Right hindlimb (tissue), 1 donor: Measurements from ENCODE around the gene CCDC159.
"Not testable (repeated sequence)": the region's sequence is repeated elsewhere in the genome, so short reads cannot be mapped to it uniquely, and the experiment has no call there.

Source experiments
- DNase-seq: peaks from one replicate; pipeline ENCODE4 v3.0.0-alpha.2; 2018

CCDC159 gene

DNA sequence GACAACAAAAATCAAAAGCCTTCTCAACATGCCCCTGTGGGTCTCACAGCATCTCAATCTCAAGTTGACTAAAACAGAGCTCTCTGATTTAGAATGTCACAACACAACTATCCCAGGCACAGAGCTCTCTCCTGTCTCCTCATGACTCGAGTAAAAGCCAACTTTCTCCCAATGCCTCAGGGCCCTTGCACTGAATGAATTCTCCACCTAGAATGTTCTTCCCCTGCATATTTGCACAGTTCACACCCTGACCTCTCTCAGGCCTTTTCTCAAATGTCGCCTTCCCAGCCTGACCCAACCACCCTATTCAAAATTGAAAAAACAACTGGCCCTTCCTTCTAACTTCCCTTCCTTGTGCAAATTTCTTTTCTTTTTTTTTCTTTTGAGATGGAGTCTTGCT is 24.4 kb downstream of the CCDC159 start:
- DNase-seq = no peak

DNA sequence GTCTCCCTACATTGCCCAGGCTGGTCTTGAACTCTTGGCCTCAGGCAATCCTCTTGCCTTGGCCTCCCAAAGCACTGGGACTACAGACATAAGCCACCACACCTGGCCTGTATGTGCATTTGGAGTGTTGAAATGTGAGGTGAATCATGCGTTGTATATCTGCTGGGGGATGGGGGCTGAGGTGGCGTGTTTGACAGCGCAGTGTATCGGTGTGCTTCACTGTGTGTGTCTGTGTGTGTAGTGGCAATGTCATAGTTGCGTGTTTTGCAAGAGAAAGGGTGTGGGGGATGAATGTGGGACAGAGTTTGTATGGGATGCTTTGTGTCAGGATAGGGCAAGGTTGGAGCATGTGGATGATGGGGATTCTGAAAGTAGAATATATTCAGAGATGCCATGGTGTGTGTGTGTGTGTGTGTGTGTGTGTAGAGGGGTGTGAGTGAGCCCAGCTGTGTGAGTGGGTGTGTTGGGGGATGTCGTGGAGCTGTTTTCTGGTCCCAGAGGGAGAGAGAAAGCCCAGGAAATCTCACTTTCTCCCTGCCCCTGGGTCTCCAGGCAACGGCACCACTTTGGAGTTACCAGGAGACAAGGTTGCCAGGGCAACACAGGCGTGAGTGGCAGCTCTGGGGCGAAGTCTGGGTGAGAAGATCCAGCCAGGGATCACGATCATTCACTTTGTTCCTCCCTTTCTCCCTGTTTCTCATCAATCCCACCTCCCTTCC is 27.0 kb downstream of the CCDC159 start:
- DNase-seq = no peak

DNA sequence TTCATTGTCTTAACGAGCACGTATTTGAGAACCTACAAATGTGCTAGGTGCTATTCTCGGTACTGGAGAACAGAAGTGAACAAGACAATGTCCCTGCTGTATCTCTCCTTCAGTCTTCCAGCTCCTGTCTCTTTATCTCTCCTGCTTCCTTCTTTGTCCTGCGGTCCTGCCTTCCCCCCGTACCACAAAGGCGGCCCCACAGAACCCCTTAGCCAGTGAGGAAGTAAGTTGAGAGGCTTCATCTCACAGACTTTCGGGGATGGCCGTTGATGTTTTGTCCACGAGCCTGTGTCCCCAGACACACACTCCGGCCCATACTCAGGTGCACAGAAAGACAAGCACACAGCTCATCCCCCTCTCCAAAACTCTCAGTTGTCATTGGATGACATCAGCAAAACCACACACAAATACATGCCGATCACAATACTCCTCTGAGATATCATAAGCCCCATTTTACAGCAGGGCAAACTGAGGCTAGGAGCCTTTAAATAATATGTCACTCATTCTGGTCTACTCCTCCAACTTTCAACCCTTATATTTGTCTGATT is 27.6 kb downstream of the CCDC159 start:
- DNase-seq = no peak

DNA sequence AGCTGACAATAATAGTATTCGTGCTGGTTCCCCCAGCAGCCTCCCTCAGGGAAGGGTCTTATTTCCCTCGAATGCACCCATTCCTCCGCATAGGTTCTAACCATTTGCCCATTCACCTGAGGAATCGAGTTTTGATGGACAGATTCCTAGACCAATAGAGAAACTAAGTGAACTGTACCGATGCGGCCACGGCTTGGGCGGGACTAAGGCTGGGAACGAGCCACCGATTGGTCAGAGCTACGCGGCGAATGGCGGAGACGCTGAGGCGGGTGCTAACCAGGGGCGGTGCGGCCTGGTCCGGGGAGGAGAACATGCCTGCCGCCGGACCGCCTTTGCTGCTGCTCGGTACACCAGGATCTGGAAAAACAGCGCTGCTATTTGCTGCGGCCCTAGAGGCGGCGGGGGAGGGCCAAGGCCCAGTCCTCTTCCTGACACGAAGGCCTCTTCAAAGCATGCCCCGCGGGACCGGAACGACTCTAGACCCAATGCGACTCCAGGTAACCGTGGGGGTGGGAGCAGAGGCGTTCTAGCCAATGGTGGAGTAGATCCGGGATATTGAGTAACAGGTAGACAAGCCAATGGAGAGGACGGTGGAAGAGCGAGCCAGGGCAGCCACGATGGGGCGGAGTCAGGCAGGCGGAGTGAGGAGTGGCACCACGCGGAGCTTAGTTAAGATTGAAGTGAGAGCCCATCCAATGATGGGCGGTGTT is 28.3 kb downstream of the CCDC159 start, which contains the start of gene SWSAP1:
TSS of gene SWSAP1 (plus strand) at position 234 of the 710 bp plus-strand sequence. CDS start at position 249, 15 bp downstream.
- DNase-seq = peak; percentile 99

DNA sequence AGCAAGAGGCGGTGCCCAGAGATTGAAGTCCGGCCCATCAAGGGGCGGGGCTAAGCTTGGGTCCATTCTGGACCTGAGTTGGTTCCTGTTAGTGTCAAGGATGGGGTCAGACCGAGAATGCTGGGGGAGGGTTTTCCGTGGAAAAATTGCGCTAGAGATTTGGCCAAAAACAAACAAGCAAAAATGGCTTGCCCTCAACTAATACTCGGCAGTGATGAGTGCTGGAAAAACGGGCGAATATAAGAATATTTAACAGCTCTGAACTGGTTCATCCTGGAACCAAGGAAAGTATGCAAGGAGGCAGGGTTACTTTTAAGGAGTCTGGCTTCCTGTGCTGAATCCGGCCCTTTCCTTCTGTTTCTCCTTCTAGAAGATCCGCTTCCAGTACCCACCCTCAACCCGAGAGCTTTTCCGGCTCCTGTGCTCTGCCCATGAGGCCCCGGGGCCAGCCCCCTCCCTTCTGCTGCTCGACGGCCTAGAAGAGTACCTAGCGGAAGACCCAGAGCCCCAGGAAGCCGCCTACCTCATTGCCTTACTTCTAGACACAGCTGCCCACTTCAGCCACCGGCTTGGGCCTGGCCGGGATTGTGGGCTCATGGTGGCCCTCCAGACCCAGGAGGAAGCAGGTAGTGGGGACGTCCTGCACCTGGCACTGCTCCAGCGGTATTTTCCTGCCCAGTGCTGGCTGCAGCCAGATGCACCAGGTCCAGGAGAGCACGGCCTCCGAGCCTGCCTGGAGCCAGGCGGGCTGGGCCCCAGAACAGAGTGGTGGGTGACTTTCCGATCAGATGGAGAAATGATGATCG is 29.0 kb downstream of the CCDC159 start:
- peak; percentile 60 for DNase-seq

DNA sequence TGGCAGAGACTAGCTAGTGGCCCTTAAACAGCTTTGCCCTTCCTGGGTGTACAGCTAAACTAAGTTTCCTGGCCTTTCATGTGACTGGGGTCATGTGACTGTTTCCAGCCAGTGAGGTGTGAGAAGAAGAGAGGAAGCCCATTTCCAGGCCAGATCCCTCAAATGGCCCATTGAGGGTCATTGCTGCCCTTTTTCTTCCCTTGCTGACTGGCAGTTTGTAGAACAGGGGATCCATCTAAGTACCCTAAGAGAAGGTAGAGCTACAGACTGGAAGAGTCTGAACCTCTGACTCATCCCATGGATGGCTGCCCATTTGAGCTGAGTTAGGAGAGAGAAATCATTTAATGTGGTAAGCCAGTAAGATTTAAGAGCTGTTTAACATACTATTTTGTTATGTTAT is 30.9 kb downstream of the CCDC159 start:
- no peak for DNase-seq

DNA sequence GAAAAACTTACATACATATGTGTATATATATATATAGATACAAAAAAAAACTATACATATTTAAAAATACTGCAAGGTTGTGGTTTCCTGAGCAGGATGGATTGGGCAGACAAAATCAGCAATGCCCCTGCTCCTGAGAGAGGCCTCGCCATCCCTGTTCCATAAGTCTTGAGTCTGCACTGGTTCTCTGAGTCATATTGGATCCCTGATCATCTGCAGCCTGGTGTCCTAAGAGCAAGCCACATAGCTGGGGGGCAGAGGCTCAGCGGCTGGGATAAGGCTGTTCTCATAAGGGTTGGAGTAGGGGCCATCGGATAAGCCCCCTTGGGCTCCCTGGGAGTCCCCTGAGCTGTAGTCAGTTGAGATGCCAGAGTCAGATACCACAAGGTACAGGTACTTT is 31.4 kb downstream of the CCDC159 start:
- DNase-seq = no peak

DNA sequence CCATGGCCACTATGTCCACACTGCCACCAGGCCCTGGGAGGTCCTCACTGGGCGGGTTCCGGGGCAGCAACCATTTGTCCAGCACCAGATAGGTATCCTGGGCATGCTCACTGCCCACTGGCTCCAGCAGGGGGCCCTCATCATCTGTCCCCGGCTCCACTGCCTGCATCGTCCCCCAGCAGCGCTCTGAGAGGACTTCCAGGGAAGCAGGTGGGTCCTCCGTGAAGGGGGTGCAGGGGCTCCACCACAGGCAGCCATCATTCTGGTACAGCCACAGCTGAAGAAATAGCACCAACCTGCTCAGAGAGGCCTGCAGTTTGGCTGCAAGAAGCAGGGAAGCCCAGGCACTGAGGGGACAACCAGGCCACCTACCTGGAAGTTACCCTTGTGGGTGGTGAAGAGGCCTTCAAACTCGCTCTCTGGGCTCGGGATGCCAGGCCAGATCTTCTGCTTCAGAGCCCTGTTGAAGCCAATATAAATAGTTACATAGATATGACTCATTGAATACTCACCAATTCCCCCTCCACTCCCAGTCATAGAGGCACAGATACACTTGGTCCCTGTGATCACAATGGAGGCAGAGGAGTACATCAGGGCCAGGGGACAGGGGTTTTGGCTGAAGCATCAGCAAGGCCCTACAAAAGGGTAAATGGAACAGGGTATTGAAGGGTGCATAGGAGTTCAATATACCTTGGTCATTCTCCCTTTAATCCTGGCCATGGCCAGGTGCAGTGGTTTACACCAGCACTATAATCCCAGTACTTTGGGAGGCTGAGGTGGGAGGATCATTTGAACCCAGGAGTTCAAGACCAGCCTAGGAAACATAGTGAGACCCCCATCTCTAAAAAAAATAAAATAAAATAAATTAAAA is 32.2 kb downstream of the CCDC159 start:
- no peak for DNase-seq

DNA sequence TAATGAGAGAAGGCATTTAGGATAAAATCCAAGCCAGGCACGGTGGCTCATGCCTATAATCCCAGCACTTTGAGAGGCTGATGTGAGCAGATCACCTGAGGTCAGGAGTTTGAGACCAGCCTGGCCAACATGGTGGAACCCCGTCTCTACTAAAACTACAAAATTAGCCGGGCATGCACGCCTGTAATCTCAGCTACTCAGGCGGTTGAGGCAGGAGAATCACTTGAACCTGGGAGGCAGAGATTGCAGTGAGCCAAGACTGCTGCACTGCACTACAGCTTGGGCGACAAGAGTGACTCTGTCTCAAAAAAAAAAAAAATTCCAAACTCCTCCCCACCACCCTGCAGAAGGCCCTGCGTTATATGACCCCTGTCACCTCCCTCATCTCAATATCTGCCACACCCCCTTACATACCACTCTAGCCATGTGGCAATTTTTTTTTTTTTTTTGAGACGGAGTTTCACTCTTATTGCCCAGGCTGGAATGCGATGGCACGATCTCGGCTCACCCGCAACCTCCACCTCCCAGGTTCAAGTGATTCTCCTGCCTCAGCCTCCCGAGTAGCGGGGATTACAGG is 33.0 kb downstream of the CCDC159 start:
- DNase-seq = not testable (repeated sequence)

DNA sequence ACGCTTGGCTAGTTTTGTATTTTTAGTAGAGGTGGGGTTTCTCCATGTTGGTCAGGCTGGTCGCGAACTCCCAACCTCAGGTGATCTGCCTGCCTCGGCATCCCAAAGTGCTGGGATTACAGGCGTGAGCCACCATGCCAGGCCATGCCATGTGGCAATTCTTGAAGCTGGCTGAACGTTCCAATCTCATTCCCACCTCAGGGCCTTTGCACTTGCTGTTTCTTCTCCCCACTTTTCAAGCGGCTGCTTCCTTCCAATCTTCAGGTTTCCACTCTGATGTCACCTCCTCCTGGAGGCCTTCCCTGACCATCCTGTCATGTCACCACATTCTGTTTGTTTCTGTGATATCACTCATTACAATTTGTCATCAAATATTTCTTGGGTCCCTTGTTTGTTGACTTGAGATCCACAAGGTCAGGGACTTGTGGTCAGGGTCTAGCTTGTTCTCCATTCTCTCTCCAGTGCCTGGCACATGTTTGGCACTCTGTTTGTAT is 33.6 kb downstream of the CCDC159 start:
- DNase-seq = no peak

DNA sequence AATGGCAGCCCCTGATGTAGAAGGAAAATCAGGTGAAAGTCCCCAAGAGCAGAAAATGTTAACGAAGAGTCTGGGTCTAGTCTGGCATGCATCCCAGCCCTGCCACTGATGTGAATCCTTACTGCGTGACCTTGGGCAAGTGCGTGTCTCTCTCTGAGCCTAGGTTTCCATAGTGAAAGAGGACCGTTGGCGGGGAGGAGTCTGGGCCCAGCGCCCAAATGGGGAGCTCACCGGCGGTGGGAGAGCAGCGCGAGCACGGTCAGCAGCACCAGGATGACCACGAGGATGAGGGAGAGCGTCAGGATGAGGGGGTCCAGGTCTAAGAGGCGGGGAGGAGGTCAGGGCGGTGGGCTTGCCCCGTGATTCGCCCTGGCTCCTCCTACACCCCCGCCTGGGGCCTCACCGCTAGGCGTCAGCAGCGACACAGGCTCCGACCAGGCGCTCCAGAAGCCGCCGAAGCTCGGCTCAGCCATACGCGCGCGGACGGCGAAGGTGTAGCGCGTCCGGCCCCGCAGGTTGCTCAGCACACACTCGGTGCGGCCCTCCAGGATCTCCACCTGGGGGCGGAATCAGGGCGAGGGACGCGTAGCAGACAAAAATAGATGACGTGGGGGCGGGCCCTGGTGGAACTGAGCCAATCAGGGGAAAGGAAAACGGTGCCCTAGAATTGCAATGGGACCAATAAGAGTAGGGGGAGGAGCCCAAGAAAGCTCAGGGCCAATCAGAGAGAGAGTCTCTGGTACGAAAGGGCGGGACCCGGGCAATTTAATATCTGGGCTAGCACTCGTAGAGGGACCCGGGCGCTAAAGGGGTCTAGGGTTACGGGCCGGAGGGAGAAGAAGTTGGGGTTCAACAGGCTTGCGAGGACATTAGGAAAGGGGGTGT is 34.6 kb downstream of the CCDC159 start:
- peak; percentile 97 for DNase-seq

DNA sequence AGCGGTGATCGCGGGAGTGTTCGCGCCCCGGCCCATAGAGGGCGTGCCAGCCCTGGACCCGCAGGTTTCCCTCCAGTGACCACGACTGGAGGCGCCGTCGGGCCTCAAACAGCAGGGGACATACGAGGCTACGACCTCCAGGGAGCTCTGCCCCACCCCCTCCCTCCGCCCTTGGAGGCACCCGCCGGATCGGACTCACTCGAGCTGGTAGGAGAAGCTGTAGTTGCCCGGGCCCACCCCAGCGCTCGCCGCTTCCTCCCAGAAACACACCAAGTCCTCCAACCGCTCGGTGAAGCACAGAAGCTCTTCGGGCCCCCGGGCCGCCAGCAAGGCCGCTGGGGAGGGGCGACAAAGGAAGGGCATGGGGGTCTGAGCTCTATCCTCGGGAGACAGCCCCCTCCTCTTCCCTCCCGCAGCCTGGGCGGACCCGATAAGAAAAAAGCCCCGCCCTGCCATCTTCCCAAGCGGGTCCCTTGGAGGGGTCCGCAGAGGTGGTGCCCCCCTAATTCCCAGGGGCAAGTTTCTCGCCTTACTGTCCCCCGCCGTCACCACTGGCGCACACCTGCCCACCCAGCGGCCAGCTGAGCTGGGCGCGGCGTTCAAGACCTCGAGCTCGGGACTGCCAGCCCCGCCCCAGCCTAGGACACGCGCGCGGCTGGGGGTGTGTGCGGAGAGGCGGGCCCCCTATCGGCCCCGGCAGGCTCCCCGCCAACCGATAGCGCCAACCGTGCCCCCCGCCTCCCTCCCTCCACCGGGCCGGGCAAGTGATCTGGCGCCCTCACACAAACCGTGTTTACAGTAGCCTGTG is 36.8 kb downstream of the CCDC159 start:
- no peak for DNase-seq

DNA sequence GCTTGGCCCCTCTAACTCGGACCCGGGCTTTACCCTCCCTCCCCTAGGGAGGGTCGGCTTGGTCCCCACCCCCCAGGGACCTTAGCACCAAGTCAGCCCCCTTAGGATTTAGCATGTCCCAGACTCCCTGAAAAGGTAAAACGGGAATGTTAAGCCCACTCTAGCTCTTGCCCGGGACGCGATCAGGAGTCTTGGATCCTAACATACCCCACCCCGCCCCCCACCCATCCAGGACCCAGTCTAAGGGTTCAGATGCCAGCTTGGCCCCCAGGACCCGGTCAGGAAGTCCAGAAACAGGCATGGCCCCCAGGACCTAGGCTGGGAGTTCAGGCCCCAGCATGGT is 37.4 kb downstream of the CCDC159 start:
- DNase-seq = no peak

DNA sequence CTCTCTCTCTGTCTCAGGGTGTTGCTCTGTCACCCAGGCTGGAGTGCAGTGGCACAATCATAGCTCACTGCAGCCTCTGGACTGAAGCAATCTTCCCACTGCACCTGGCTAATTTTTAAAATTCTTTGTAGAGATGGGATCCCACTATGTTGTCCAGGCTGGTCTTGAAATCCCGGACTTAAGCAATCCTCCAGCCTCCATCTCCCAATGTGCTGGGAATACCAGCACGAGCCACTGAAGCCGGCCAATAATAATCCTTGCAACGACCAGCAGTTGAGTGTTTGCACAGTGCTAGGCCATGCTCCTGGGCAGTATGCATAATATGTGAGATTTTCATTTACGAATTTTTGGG is 38.4 kb downstream of the CCDC159 start:
- no peak for DNase-seq

DNA sequence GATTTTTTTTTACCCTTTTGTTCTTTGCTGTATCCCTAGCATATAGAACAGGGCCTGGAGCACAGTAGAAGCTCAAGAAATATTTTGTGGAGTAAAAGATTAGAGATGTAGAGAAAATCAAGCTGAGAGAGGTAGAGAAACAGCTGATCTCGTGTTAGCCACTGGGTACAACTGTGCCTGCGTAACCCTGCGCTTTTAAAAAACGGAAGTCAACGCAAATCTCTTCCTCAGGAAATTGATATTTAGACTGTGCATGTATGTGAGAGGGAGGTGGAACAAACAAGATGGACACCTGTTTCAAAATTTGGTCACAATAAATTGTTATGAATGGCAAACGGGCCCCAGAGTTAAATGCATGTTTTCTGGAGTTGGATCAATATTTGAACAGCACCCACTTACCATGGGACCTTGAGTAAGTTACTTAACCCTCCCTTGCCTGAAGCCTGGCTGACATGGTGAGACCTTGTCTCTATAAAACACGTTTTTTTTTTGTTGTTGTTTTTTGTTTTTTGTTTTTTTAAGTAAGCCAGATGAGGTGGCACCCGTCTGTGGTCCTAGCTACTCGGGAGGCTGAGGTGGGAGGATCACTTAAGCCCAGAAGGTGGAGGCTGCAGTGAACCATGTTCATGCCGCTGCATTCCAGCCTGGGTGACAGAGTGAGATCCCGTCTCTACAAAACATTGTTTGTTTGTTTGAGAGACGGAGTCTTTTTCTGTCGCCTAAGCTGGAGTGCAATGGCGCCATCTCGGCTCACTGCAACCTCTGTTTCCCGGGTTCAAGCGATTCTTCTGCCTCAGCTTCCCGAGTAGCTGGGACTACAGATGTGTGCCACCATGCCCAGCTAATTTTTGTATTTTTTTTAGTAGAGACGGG is 41.1 kb downstream of the CCDC159 start:
- no peak for DNase-seq

DNA sequence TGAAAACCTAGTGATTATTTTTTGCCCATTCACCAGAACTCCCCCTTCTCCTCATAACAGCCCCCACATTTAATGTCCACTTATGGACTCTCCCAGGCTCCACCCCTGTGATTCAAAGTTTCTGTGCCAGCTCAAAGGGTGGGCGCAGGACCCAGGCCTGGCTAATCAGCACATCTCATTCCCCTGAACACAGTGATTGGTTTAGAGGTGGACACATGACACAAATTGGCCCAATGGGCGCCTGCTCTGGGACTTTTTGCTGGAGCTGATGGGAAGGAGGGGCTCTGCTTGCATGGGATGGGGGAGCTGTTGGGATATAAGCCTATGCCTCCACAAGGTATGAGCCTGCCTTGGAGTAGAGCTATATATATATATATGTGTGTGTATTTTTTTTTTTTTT is 44.0 kb downstream of the CCDC159 start:
- DNase-seq = no peak

DNA sequence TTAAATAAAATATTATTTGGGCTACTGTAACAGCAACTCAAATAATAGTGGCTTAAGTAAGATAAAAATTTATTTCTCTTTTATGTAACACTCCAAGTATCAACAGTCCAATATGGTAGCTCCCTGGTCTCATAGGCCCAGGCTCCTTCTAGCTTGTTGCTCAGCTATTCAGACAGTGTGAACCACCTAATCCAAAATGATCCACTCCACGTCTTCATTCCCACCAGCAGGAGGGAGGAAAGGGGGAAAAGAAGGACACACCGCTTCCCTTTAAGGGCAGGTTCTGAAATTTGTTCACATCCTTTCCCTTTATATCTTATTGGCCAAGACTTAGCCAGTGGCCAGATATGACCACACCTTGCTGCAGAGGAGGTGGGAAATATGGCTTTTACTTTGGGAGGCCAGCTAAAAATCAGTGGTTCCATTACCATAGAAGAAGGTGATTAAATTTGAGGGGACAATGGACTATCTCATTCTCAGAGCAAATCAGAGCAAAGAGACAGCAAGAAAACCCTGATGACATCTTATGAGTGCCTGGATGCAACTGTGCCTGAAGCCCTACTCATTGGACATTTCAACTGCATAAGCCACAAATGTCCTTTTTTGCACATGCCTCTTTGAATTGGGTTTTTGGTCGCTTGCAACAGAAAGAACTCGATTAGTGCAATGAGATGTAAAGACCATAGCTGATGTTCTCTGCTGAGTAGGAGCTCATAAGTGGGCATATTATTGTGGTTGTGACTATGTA is 44.8 kb downstream of the CCDC159 start:
- DNase-seq = no peak

DNA sequence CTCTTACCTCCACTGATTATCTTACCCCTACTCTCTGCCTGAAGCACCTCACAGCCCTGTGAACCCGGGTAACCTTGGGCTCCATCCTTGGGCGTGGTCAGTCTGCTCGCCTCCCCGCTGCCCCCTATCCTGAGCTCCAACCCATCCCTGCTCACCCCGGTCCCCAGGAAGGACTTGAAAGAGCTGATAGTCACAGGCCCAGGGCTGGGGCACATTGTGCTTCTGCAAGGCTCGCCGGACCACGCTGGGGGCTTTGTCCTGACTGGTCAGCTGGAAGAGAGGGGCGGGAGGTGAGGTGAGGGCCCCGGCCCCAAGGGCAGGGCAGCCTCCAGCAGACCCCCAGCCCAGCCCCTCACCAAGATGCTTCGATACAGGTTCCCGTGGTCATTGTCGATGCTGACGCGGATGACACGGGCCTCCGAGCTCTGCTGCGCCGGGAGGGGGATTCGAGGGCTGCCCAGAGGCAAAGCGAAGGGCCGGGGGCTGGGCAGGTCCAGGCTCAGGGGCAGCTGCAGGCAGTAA is 50.8 kb downstream of the CCDC159 start:
- no peak for DNase-seq
